Suprapubic skin (tissue), 4 donors: Measurements from ENCODE around the gene NDFIP1. TPM values are rescaled to one million over a fixed set of nuclear protein-coding genes. Genes with fewer than 3 reads are reported as not detected.

Experiments used
- DNase-seq, 2 donors: peaks; one replicate each; pipeline ENCODE4 v3.0.0-alpha.2; 2019; ENCODE audit warnings: low spot score in 2 of 2
- H3K27ac ChIP-seq: fragments of 200-600 bp; sonication (generic); one replicate; pipeline ENCODE4 v1.5.1; 2019
- H3K27me3 ChIP-seq: fragments of 200-600 bp; sonication (generic); one replicate; pipeline ENCODE4 v1.5.1; 2019
- H3K36me3 ChIP-seq: fragments of 200-600 bp; sonication (generic); one replicate; pipeline ENCODE4 v1.5.1; 2019
- H3K4me1 ChIP-seq: fragments of 200-600 bp; sonication (generic); one replicate; pipeline ENCODE4 v1.5.1; 2019
- H3K4me3 ChIP-seq: fragments of 200-600 bp; sonication (generic); one replicate; pipeline ENCODE4 v1.5.1; 2019; ENCODE audit warnings: mild to moderate bottlenecking
- H3K9me3 ChIP-seq: fragments of 200-600 bp; sonication (generic); one replicate; pipeline ENCODE4 v1.5.1; 2019
- CTCF ChIP-seq, 2 donors: fragments of 200-600 bp in 1 of 2; fragments of 450-650 bp in 1 of 2; sonication (generic) in 1 of 2; IDR thresholded peaks; one replicate each; pipeline ENCODE4 v1.5.1; 2016 to 2019; ENCODE audit warnings: antibody characterized with exemption in 2 of 2, mild to moderate bottlenecking in 1 of 2, moderate library complexity in 1 of 2
- EP300 ChIP-seq: sonication (generic); formaldehyde crosslinking; IDR thresholded peaks from one replicate; pipeline ENCODE4 v1.6.1; 2017; ENCODE audit warnings: antibody characterized with exemption
- POLR2A ChIP-seq, 2 donors: fragments of 450-650 bp; IDR thresholded peaks; one replicate each; pipeline ENCODE4 v1.6.1; 2017; ENCODE audit warnings: antibody characterized with exemption in 2 of 2, mild to moderate bottlenecking in 2 of 2, moderate library complexity in 2 of 2
- POLR2AphosphoS5 ChIP-seq, 3 donors: sonication (generic); formaldehyde crosslinking; IDR thresholded peaks; one replicate each; pipeline ENCODE4 v1.6.1; 2017; ENCODE audit warnings: antibody characterized with exemption in 3 of 3
- WGBS: methylation state at CpG from one replicate; pipeline ENCODE4 v1.1.5; 2018; 5-methylcytosine and 5-hydroxymethylcytosine counted together
- total RNA-seq, 4 donors: library from RNA; depleted of rRNA; stranded (reverse); fragments of >200 nt; gene quantifications; one replicate each; pipeline ENCODE4 v1.1.0, GENCODE V29; 2016

NDFIP1 gene
- total RNA-seq, 4 donors from 2014 or later = 57.8 to 116 (median 75.7) TPM

GRCh38 chr5:142171270-142171669, 62.7 kb downstream of the NDFIP1 start:
- no peak for DNase-seq
- Histone ChIP-seq H3K9me3 (no peaks in the 10 kb centered on the region), H3K36me3 (no peaks in the 10 kb centered on the region), H3K27ac (no peak overlapping the region), H3K4me1 (no peaks in the 10 kb centered on the region), H3K27me3 (no peaks in the 10 kb centered on the region), H3K4me3 (no peak overlapping the region)
- TF ChIP-seq EP300 = no peak
- no peak for TF ChIP-seq POLR2A (IDR thresholded peaks at IDR 0.05)
- TF ChIP-seq POLR2AphosphoS5 (IDR thresholded peaks at IDR 0.05) = no peak
- TF ChIP-seq CTCF (IDR thresholded peaks at IDR 0.05) = no peak
- WGBS = 62% methylated on average over 4 of the region's 4 CpGs

GRCh38 chr5:142175039-142175438, 66.5 kb downstream of the NDFIP1 start:
- Histone ChIP-seq H3K9me3 (no peaks in the 10 kb centered on the region), H3K36me3 (no peaks in the 10 kb centered on the region), H3K27me3 (no peaks in the 10 kb centered on the region), H3K4me1 (no peaks in the 10 kb centered on the region), H3K4me3 (no peak overlapping the region), H3K27ac (no peak overlapping the region)
- no peak for DNase-seq
- 46% methylated on average over 3 of the region's 3 CpGs for WGBS
- TF ChIP-seq CTCF (IDR thresholded peaks at IDR 0.05) (no peak), POLR2A (IDR thresholded peaks at IDR 0.05) (no peak), POLR2AphosphoS5 (IDR thresholded peaks at IDR 0.05) (no peak), EP300 (no peak)

- Histone ChIP-seq H3K9me3 (no peaks in the 10 kb centered on the region), H3K4me3 (no peak overlapping the region), H3K27me3 (no peaks in the 10 kb centered on the region), H3K4me1 (no peaks in the 10 kb centered on the region), H3K27ac (no peak overlapping the region), H3K36me3 (no peaks in the 10 kb centered on the region)
- DNase-seq = no peak
- 88% methylated on average over 7 of the region's 8 CpGs for whole genome bisulfite sequencing
- TF ChIP-seq CTCF (IDR thresholded peaks at IDR 0.05) = no peak
- no peak for TF ChIP-seq POLR2A (IDR thresholded peaks at IDR 0.05)
- no peak for TF ChIP-seq POLR2AphosphoS5 (IDR thresholded peaks at IDR 0.05)
- TF ChIP-seq EP300 = no peak
These were observed 67.0 kb downstream of the NDFIP1 start for GRCh38 chr5:142175461-142176142.

GRCh38 chr5:142176255-142176654, 67.7 kb downstream of the NDFIP1 start:
- Histone ChIP-seq H3K36me3 (no peaks in the 10 kb centered on the region), H3K9me3 (no peaks in the 10 kb centered on the region), H3K4me1 (no peaks in the 10 kb centered on the region), H3K27me3 (no peaks in the 10 kb centered on the region), H3K27ac (no peak overlapping the region), H3K4me3 (no peak overlapping the region)
- DNase-seq = no peak
- 72% methylated on average over 2 of the region's 2 CpGs for WGBS
- no peak for TF ChIP-seq POLR2A (IDR thresholded peaks at IDR 0.05)
- no peak for TF ChIP-seq EP300
- no peak for TF ChIP-seq POLR2AphosphoS5 (IDR thresholded peaks at IDR 0.05)
- no peak for TF ChIP-seq CTCF (IDR thresholded peaks at IDR 0.05)

GRCh38 chr5:142178651-142179050, 70.1 kb downstream of the NDFIP1 start:
- no peaks in the 10 kb centered on the region for H3K27me3 ChIP-seq
- TF ChIP-seq EP300 (no peak), POLR2A (IDR thresholded peaks at IDR 0.05) (no peak), CTCF (IDR thresholded peaks at IDR 0.05) (no peak), POLR2AphosphoS5 (IDR thresholded peaks at IDR 0.05) (no peak)
- H3K9me3 ChIP-seq = no peaks in the 10 kb centered on the region
- no peak overlapping the region for H3K27ac ChIP-seq
- H3K4me1 ChIP-seq = no peaks in the 10 kb centered on the region
- no peak overlapping the region for H3K4me3 ChIP-seq
- 88% methylated on average over 7 of the region's 7 CpGs for WGBS
- peak in 1 of 2 donors; percentile 24 for DNase-seq
- H3K36me3 ChIP-seq = no peaks in the 10 kb centered on the region
